ENCODE data around the gene DPP10. TPM values are rescaled to one million over a fixed set of nuclear protein-coding genes. Genes with fewer than 3 reads are reported as not detected.

DPP10 gene
- total RNA-seq, 1 donor from 2014 or later, result not detected

GRCh38 chr2:114651933-114652332, 209.5 kb downstream of the DPP10 start:
- intact Hi-C loops (cut with micrococcal nuclease), result no loop called here
- Mint-ChIP-seq H3K36me3 (ENCODE audit: low read depth) (no peaks in the 10 kb centered on the region), H3K4me1 (ENCODE audit: low read depth) (no peaks in the 10 kb centered on the region), H3K27me3 (ENCODE audit: low read depth) (no peaks in the 10 kb centered on the region), H3K4me3 (ENCODE audit: low read depth) (no peak overlapping the region), H3K27ac (no peak overlapping the region), H3K9me3 (no peaks in the 10 kb centered on the region)
- DNase-seq (ENCODE audit: low spot score), result no peak

GRCh38 chr2:114659880-114660279, 217.4 kb downstream of the DPP10 start:
- no peak for DNase-seq (ENCODE audit: low spot score)
- intact Hi-C loops (cut with micrococcal nuclease), result no loop called here
- no peak overlapping the region for H3K4me3 Mint-ChIP-seq (ENCODE audit: low read depth)
- H3K4me1 Mint-ChIP-seq (ENCODE audit: low read depth), result no peaks in the 10 kb centered on the region
- no peaks in the 10 kb centered on the region for H3K9me3 Mint-ChIP-seq
- peaks cover 7% of the 10 kb centered on the region for H3K27me3 Mint-ChIP-seq (ENCODE audit: low read depth)
- H3K36me3 Mint-ChIP-seq (ENCODE audit: low read depth), result no peaks in the 10 kb centered on the region
- no peak overlapping the region for H3K27ac Mint-ChIP-seq

GRCh38 chr2:114661971-114662939, 219.8 kb downstream of the DPP10 start:
- no peak for DNase-seq (ENCODE audit: low spot score)
- Mint-ChIP-seq H3K4me3 (ENCODE audit: low read depth) (peak overlapping the region; percentile 71), H3K36me3 (ENCODE audit: low read depth) (no peaks in the 10 kb centered on the region), H3K9me3 (no peaks in the 10 kb centered on the region), H3K27me3 (ENCODE audit: low read depth) (peaks cover 7% of the 10 kb centered on the region), H3K27ac (no peak overlapping the region), H3K4me1 (ENCODE audit: low read depth) (no peaks in the 10 kb centered on the region)
- intact Hi-C loops (cut with micrococcal nuclease), result no loop called here

GRCh38 chr2:114668415-114668814, 226.0 kb downstream of the DPP10 start:
- intact Hi-C loops (cut with micrococcal nuclease), result no loop called here
- DNase-seq (ENCODE audit: low spot score), result no peak
- Mint-ChIP-seq H3K9me3 (no peaks in the 10 kb centered on the region), H3K4me3 (ENCODE audit: low read depth) (no peak overlapping the region), H3K27ac (no peak overlapping the region), H3K36me3 (ENCODE audit: low read depth) (no peaks in the 10 kb centered on the region), H3K4me1 (ENCODE audit: low read depth) (no peaks in the 10 kb centered on the region), H3K27me3 (ENCODE audit: low read depth) (no peaks in the 10 kb centered on the region)

GRCh38 chr2:114683251-114683650, 240.8 kb downstream of the DPP10 start:
- Mint-ChIP-seq H3K36me3 (ENCODE audit: low read depth) (no peaks in the 10 kb centered on the region), H3K27ac (no peak overlapping the region), H3K9me3 (no peaks in the 10 kb centered on the region), H3K27me3 (ENCODE audit: low read depth) (no peaks in the 10 kb centered on the region), H3K4me1 (ENCODE audit: low read depth) (no peaks in the 10 kb centered on the region), H3K4me3 (ENCODE audit: low read depth) (no peak overlapping the region)
- intact Hi-C loops (cut with micrococcal nuclease), result no loop called here
- DNase-seq (ENCODE audit: low spot score), result no peak

- DNase-seq (ENCODE audit: low spot score), result no peak
- intact Hi-C loops (cut with micrococcal nuclease), result no loop called here
- no peaks in the 10 kb centered on the region for H3K4me1 Mint-ChIP-seq (ENCODE audit: low read depth)
- H3K9me3 Mint-ChIP-seq, result no peaks in the 10 kb centered on the region
- H3K27ac Mint-ChIP-seq, result no peak overlapping the region
- H3K4me3 Mint-ChIP-seq (ENCODE audit: low read depth), result no peak overlapping the region
- H3K27me3 Mint-ChIP-seq (ENCODE audit: low read depth), result no peaks in the 10 kb centered on the region
- no peaks in the 10 kb centered on the region for H3K36me3 Mint-ChIP-seq (ENCODE audit: low read depth)
Measured at GRCh38 chr2:114684403-114684802, 242.0 kb downstream of the DPP10 start.

- intact Hi-C loops (cut with micrococcal nuclease), result no loop called here
- DNase-seq (ENCODE audit: low spot score), result no peak
- no peaks in the 10 kb centered on the region for H3K9me3 Mint-ChIP-seq
- H3K36me3 Mint-ChIP-seq (ENCODE audit: low read depth), result no peaks in the 10 kb centered on the region
- H3K4me3 Mint-ChIP-seq (ENCODE audit: low read depth), result no peak overlapping the region
- H3K27ac Mint-ChIP-seq, result no peak overlapping the region
- H3K27me3 Mint-ChIP-seq (ENCODE audit: low read depth), result no peaks in the 10 kb centered on the region
- H3K4me1 Mint-ChIP-seq (ENCODE audit: low read depth), result no peaks in the 10 kb centered on the region
Measured at GRCh38 chr2:114685102-114685501, 242.7 kb downstream of the DPP10 start.

- intact Hi-C loops (cut with micrococcal nuclease), result no loop called here
- H3K27me3 Mint-ChIP-seq (ENCODE audit: low read depth), result no peaks in the 10 kb centered on the region
- peaks cover 7% of the 10 kb centered on the region for H3K9me3 Mint-ChIP-seq
- no peak overlapping the region for H3K27ac Mint-ChIP-seq
- H3K4me3 Mint-ChIP-seq (ENCODE audit: low read depth), result no peak overlapping the region
- H3K36me3 Mint-ChIP-seq (ENCODE audit: low read depth), result no peaks in the 10 kb centered on the region
- H3K4me1 Mint-ChIP-seq (ENCODE audit: low read depth), result no peaks in the 10 kb centered on the region
- no peak for DNase-seq (ENCODE audit: low spot score)
Measured at GRCh38 chr2:114688241-114688640, 245.8 kb downstream of the DPP10 start.

GRCh38 chr2:114698520-114698919, 256.1 kb downstream of the DPP10 start:
- no peaks in the 10 kb centered on the region for H3K9me3 Mint-ChIP-seq
- no peaks in the 10 kb centered on the region for H3K36me3 Mint-ChIP-seq (ENCODE audit: low read depth)
- no peak overlapping the region for H3K4me3 Mint-ChIP-seq (ENCODE audit: low read depth)
- intact Hi-C loops (cut with micrococcal nuclease), result no loop called here
- no peak for DNase-seq (ENCODE audit: low spot score)
- H3K27me3 Mint-ChIP-seq (ENCODE audit: low read depth), result no peaks in the 10 kb centered on the region
- H3K4me1 Mint-ChIP-seq (ENCODE audit: low read depth), result no peaks in the 10 kb centered on the region
- no peak overlapping the region for H3K27ac Mint-ChIP-seq

- H3K4me3 Mint-ChIP-seq (ENCODE audit: low read depth), result no peak overlapping the region
- H3K4me1 Mint-ChIP-seq (ENCODE audit: low read depth), result no peaks in the 10 kb centered on the region
- H3K27me3 Mint-ChIP-seq (ENCODE audit: low read depth), result no peaks in the 10 kb centered on the region
- no peaks in the 10 kb centered on the region for H3K36me3 Mint-ChIP-seq (ENCODE audit: low read depth)
- no peaks in the 10 kb centered on the region for H3K9me3 Mint-ChIP-seq
- H3K27ac Mint-ChIP-seq, result no peak overlapping the region
- DNase-seq (ENCODE audit: low spot score), result no peak
- intact Hi-C loops (cut with micrococcal nuclease), result no loop called here
Measured at GRCh38 chr2:114699423-114699944, 257.0 kb downstream of the DPP10 start.

- H3K4me1 Mint-ChIP-seq (ENCODE audit: low read depth), result no peaks in the 10 kb centered on the region
Measured at GRCh38 chr2:114700440-114700839, 258.0 kb downstream of the DPP10 start.

GRCh38 chr2:114709936-114710850, 267.8 kb downstream of the DPP10 start:
- intact Hi-C loops (cut with micrococcal nuclease), result no loop called here
- Mint-ChIP-seq H3K36me3 (ENCODE audit: low read depth) (no peaks in the 10 kb centered on the region), H3K4me1 (ENCODE audit: low read depth) (no peaks in the 10 kb centered on the region), H3K27me3 (ENCODE audit: low read depth) (no peaks in the 10 kb centered on the region), H3K9me3 (no peaks in the 10 kb centered on the region), H3K4me3 (ENCODE audit: low read depth) (no peak overlapping the region), H3K27ac (no peak overlapping the region)
- no peak for DNase-seq (ENCODE audit: low spot score)

More at GRCh38 chr2:114700440-114700839, 258.0 kb downstream of the DPP10 start:
- intact Hi-C loops (cut with micrococcal nuclease), result no loop called here
- no peak for DNase-seq (ENCODE audit: low spot score)
- Mint-ChIP-seq H3K9me3 (no peaks in the 10 kb centered on the region), H3K4me3 (ENCODE audit: low read depth) (no peak overlapping the region), H3K36me3 (ENCODE audit: low read depth) (no peaks in the 10 kb centered on the region), H3K27me3 (ENCODE audit: low read depth) (no peaks in the 10 kb centered on the region), H3K27ac (no peak overlapping the region)

Measured in activated T-helper 2 cell treated with anti-CD3 and anti-CD28 coated beads, Interferon-gamma antibody, Interleukin-2, Interleukin-4, amounts not matched to agents 10 μg/mL and 5 μg/mL and 100 μg/mL, durations not matched to agents 14 hours and 24 hours and 36 hours (primary cell).